Activated CD4-positive, alpha-beta T cell treated with anti-CD3 and anti-CD28 coated beads, Interleukin-2, Interleukin-4, amounts not matched to agents 100 ng/mL and 50 ng/mL, durations not matched to agents 16 hours and 8 hours (primary cell): ENCODE data around the gene MAD1L1.

Experiments used
- DNase-seq: peaks from one replicate; pipeline ENCODE4 v3.0.0-alpha.2; 2020; ENCODE audit warnings: low spot score

MAD1L1 gene

DNA sequence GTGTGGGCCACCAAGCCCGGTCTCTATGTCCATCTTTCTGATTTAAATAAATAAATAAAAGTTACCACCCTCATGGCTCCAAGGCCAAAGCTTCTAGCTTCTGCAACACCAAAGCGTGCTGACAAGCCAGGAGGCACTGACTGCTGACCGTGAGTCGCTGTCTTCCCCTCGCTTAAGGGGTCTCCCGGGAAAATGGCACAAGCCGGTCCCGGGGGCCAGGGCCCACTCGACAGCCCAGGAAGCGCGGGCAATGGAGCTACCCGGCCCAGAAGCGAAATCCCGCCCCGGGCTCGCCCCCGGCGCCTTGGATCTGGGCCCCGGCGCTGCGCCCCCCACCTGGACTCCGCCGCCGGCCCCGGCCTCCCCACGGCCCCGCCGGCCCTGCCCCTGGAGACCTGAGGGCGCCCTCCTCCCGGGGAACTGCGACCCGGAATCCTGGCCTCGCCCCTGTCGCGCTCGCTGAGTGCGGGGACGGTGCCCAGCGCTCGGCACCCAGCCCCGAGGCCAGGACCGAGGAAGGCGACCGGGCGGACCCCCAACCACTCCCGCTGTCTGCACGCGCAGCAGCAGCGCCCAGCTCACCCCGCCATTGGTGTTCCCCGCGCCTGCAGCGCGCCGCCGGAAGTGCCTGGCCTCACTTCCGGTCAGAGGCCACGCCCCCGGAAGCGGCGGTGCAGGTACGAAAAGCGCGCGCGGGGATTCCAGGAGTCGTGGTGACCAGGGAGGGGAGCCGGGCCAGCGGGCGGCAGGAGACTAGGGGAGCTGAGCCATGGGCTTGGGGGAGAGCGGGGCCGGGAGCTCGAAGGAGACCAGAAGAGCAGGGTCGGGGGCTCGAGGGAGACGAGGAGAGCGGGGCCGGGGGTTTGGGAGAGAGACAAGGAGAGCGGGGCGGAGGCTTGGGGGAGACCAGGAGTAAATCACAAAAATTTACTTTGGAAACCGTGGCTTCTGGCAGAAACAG is 9.1 kb upstream of the MAD1L1 start, which contains the start of the genes MRM2 and NUDT1:
TSS of gene MRM2 (minus strand) at position 626 of the 961 bp plus-strand sequence. CDS start at position 590, 36 bp downstream.
TSS of gene NUDT1 (plus strand) at position 647 of the 961 bp plus-strand sequence. CDS start 2,349 bp downstream, outside the sequence.
- peak; percentile 85 for DNase-seq

DNA sequence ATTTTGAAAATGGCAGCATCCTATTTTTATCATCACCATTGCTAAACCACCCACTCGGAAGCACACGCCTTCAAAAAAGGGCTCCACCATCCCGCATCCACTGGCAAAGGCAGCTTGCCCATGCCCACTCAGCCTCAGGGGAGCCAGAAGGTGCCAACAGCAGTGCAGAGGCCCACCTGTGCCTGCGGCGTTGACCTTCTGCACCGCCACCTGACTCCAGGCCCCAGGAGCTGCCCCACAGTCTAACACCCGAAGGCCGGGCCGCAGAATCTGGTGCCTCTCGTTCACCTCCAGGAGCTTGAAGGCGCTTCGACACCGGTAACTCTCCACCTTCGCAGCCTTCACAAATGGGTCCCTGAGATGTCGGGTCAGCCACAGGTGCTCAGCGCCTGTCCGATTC is 6.5 kb upstream of the MAD1L1 start:
- no peak for DNase-seq

DNA sequence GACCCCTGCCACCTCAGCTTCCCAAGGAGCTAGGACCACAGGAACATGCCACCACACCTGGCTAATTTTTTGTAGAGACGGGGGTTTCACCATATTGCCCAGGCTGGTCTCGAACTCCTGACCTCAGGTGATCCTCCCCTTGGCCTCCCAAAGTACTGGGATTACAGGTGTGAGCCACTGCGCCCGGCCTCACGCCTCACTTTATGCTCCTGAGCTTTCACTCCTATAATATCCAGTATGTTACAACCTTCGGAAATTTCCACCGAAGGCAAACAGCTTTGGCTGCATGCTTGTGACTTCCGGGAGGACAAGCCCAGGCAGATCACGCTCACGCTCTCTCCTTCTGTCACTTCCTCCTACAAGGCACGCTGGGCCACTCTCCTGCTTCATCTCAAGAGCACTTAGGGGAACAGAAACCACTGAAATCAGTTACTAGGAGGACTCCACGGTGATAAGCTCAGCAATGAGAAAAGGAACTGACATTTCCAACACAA is 4.4 kb upstream of the MAD1L1 start:
- no peak for DNase-seq

DNA sequence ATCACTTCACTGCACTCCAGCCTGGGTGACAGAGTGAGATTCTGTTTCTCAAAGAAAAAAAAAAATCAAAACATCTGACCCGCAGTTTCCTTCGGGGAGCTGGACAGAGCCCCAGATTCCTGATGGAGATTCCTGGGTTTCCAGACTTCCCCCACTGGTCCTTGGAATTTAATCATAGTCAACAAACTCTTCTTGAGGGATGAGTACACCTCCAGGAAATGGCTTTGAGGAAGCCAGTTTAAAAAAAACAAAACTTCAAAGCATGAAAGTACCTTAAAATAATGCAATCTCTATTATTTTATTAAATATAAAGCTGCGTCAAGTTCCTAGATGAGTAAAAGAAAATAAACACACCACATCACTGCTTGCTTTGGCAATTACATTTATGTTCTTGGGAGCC is 1.2 kb upstream of the MAD1L1 start:
- DNase-seq, result no peak

- DNase-seq, result no peak
Observed at GRCh38 chr7:2231992-2232765, 566 bp downstream of the MAD1L1 start.

- no peak for DNase-seq
Observed at GRCh38 chr7:2230882-2231281, 1.9 kb downstream of the MAD1L1 start.

DNA sequence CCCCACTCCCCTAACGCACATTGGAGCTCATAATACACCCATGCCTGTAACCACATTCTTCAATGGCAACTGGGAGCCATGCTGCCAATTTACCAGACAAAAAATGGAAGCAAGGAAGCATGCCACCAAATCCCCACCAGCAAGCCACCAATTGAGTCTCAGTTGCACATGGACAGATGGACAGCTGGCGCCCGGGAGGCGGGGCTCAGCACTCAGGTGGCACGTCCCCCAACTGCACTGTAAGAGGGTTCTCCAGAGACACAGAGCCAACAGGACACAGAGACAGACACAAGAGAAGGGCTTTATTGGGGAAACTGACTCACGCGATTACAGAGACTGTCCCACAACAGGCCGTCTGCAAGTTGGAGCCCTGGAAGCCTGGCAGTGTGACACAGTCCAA is 2.5 kb downstream of the MAD1L1 start:
- DNase-seq, result no peak

DNA sequence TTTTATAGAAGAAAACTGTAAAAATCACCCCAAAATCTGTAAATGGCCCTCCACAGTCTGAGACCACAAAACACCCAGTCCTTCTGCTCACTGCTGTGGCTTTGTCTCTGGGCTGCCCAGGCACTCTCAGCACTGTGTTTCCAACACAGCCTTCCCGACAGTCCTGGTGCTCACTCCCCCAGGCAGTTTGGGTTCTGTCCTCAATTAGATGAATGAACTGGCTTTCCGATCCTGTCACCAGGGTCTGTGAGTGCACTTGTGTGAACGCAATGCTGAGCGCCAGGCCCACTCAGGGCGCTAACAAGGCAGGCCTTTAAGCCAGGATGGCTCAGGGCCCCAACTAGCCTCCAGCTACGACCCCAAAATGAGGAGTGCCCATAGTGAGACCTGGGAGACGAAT is 3.3 kb downstream of the MAD1L1 start:
- no peak for DNase-seq

GRCh38 chr7:2228921-2229320 is 3.8 kb downstream of the MAD1L1 start:
- no peak for DNase-seq

GRCh38 chr7:2227699-2228098 is 5.0 kb downstream of the MAD1L1 start:
- no peak for DNase-seq

DNA sequence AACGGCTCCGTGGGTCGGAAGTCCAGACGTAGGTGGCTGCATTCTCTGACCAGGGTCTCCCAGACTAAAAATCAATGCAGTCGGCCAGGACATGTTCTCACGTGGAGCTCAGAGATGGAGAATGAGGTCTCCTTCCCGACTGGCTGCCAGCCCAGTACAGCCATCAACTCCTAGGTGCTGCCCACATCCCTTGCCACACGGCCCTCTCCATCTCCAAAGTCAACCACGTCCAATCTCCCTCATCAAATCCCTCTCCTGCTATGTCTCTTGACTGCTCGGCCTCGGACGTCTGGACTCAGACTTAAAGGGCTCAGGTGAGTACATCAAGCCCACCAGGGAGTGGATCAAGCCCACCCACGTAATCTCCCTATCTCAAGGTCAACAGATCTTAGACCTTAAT is 6.9 kb downstream of the MAD1L1 start:
- no peak for DNase-seq

DNA sequence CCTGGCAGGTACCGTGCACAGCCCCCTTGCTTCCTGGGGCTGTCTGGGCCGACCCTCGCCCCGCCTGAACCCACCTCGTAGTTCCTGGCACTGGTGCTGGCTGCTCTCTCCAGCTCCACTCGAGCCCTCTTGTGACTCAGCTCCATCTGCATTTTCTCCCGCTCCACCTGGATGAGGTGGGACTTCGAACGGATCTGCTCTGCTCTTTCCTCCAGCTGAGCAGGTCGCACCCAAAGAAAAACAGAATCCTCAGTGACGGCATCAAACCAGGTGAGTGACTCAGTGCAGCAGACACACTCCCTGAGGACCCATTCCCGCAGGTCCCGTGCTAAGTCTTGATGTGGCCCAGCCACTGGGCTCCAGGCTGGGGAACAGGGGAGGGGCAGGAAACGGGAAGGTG is 7.4 kb downstream of the MAD1L1 start:
- DNase-seq, result no peak

DNA sequence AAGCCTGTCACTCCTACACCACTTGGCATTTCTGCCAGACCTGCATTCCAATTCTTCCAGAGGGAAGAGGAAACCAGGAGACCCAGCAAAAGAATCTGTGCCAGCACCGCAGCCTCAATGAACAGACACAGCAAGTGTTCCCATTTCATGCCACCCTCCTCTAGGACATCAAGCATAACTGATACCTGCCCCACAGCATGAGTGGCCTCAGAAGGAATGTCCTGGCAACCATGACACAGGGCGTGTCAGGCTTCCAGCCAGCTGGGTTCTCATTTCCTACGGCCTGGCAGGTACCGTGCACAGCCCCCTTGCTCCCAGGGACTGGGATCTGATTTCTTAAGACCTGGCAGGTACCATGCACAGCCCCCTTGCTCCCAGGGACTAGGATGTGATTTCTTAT is 7.8 kb downstream of the MAD1L1 start:
- no peak for DNase-seq

DNA sequence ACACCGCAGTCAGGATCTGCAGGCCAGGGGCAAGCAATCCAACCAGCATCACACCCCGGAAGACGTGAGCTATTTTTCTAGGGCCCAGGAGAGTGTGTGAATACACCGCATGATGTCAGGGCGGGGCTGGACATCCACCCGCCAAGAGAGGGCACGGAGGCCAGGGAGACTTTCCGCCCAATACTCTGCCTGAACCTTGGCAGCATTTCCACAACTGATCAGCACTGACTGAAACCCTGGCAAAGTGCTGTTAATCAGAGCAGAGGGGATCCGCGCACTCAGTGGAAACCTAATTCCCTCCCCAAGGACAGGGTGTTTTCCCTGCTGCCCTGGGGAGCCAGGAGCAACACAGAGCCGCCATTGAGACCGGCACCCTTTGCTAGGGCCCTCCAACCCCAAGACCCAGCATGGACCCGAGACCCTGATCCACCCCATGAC is 8.2 kb downstream of the MAD1L1 start:
- no peak for DNase-seq

GRCh38 chr7:2223321-2223720 is 9.4 kb downstream of the MAD1L1 start:
- no peak for DNase-seq

DNA sequence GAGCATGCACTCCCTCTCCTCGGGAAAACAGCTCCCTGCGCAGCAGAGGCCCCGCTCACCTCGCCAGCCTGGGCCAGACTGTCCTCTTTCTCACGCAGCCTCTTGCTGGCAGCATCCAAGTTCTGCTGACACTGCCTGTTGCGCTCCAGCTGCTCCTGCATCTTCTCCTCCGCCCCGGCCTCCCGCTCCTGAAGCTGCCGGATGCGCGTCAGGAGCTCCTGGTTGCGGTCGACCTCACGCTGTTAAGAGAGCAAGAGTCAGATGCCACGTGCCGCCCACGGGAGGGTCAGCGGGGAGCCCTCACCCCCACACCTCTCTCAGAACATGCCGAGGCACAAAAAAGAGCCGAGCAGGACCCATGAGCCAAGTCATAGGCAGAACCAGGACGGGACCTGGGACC is 10.2 kb downstream of the MAD1L1 start:
- DNase-seq, result no peak

GRCh38 chr7:2220954-2221353 is 11.8 kb downstream of the MAD1L1 start:
- no peak for DNase-seq

GRCh38 chr7:2220506-2220905 is 12.2 kb downstream of the MAD1L1 start:
- no peak for DNase-seq

GRCh38 chr7:2220030-2220429 is 12.7 kb downstream of the MAD1L1 start:
- no peak for DNase-seq

- no peak for DNase-seq
Observed at GRCh38 chr7:2219606-2220005, 13.1 kb downstream of the MAD1L1 start.

DNA sequence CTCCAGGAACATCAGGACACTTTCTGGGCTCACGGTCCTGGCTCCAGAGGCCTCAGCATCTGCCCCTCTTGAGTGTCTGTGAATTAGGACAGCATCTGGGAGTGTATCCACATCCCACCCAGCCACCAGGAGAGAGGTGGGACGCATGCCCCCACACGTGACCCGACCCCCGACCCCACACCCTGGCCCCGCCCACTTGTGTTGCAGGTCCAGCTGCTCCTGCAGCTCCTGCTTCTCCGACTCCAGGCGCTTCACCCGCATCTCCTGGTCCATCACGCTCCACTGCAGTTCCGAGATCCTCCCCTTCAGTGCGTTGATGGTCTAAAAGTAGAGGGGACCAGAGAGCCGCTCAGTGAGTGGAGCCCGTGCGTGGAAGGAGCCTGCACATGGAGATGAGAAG is 13.6 kb downstream of the MAD1L1 start:
- DNase-seq, result no peak

- no peak for DNase-seq
Observed at GRCh38 chr7:2218444-2218785, 14.3 kb downstream of the MAD1L1 start.
